Stimulated activated naive CD8-positive, alpha-beta T cell treated with anti-CD3 and anti-CD28 coated beads, Interleukin-15, Interleukin-2, amounts not matched to agents 100 ng/mL and 50 ng/mL, for 24 hours (primary cell): ENCODE data around the gene PPP1R17.

ENCODE experiments used
- H3K27ac Mint-ChIP-seq: one replicate; pipeline ENCODE4 v1.8.0; 2021; ENCODE audit warnings: mild to moderate bottlenecking, mixed read lengths
- H3K27me3 Mint-ChIP-seq: one replicate; pipeline ENCODE4 v1.8.0; 2021; ENCODE audit warnings: mixed read lengths
- H3K36me3 Mint-ChIP-seq: one replicate; pipeline ENCODE4 v1.8.0; 2021; ENCODE audit warnings: low read depth, mixed read lengths
- H3K4me1 Mint-ChIP-seq: one replicate; pipeline ENCODE4 v1.8.0; 2021; ENCODE audit warnings: low read depth, mixed read lengths
- H3K4me3 Mint-ChIP-seq: one replicate; pipeline ENCODE4 v1.8.0; 2021; ENCODE audit warnings: mild to moderate bottlenecking, mixed read lengths
- H3K9me3 Mint-ChIP-seq: one replicate; pipeline ENCODE4 v1.8.0; 2021; ENCODE audit warnings: mixed read lengths

The PPP1R17 gene

DNA sequence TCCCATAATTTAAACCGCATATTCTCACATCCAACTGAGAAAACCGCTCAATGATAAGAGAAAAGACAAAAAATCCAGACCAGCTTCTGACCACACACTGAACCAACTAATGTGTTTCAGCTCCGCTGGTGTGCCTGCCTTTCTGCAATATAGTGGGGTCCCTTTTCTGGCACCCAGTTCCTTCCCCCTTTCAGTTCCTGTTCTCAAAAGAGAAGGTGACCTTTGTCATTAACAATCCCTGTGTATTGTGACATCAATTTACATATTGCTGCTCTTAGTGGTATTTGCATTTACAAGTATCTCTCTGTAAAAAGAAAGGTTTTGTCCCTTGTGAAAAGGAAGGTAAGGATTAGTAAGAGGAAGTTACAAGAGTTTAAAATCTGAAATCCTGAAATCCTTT lies 1.4 kb downstream of the PPP1R17 start:
- no peak overlapping the region for H3K4me3 Mint-ChIP-seq
- no peak overlapping the region for H3K27ac Mint-ChIP-seq
- peaks cover 4% of the 10 kb centered on the region for H3K9me3 Mint-ChIP-seq
- H3K4me1 Mint-ChIP-seq, result no peaks in the 10 kb centered on the region
- no peaks in the 10 kb centered on the region for H3K36me3 Mint-ChIP-seq
- H3K27me3 Mint-ChIP-seq, result no peaks in the 10 kb centered on the region

DNA sequence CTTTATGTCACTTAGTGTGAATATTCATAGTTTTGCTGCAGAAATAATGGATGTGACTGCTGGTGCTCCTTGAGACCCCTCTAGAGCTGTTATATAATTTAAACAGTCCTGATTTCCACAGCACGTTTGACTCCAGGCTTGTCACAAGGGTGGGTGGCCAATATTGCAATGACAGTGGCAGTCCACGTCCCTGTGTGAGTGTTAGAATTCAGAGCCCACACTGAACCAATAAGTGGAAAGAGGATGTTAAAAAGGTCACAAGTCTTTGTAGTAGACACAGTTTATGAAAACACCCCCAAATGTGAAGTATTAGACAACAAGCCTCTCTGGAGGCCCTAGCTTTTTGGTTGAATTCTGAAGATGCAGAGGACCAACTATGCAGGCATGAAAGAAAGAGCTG lies 2.0 kb downstream of the PPP1R17 start:
- Mint-ChIP-seq H3K36me3 (no peaks in the 10 kb centered on the region), H3K9me3 (peaks cover 4% of the 10 kb centered on the region), H3K27me3 (no peaks in the 10 kb centered on the region), H3K27ac (no peak overlapping the region), H3K4me3 (no peak overlapping the region), H3K4me1 (no peaks in the 10 kb centered on the region)

DNA sequence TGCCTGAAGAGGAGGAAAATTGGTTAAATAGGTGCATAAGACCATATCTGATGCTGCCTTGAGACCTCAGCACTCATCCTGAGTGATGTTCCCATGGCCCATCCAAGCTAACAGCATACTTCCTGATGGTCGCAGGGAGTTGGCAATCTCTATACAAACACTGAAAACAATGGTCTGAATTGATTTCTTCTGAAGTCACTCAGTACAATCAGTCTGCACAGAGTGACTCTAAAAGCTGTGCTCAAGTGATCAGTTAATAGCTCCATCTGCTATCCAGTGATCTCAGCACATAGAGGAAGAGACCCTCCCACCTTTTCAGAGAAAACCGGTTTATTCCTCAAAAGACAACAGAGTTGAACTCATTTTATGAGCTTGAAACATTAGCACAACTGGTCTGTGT lies 3.9 kb downstream of the PPP1R17 start:
- Mint-ChIP-seq H3K9me3 (peaks cover 4% of the 10 kb centered on the region), H3K27ac (no peak overlapping the region), H3K36me3 (no peaks in the 10 kb centered on the region), H3K4me1 (no peaks in the 10 kb centered on the region), H3K4me3 (no peak overlapping the region), H3K27me3 (no peaks in the 10 kb centered on the region)

DNA sequence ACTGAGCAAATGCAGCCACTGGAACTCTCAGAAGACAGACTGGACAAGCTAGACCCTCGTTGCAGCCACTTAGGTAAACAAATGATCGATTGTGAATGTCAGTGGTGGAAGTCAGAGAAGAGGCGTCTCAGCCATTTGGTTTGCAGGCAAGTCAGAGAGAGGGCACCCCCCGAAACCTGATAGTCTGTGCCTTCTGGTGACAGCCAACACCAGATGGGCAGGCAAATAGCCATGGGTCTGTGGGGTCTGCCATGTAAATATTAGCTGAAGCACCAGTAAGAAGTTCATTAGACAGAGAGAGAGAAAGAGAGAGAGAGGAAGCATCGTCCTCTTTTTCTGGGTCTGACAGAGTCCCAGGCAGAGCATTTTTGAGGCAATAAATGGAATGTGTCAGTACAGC lies 5.4 kb downstream of the PPP1R17 start:
- Mint-ChIP-seq H3K27ac (no peak overlapping the region), H3K36me3 (no peaks in the 10 kb centered on the region), H3K4me3 (no peak overlapping the region), H3K27me3 (no peaks in the 10 kb centered on the region), H3K4me1 (no peaks in the 10 kb centered on the region), H3K9me3 (no peaks in the 10 kb centered on the region)

GRCh38 chr7:31692871-31693270 lies 5.9 kb downstream of the PPP1R17 start:
- H3K4me3 Mint-ChIP-seq, result no peak overlapping the region
- H3K4me1 Mint-ChIP-seq, result no peaks in the 10 kb centered on the region
- H3K9me3 Mint-ChIP-seq, result no peaks in the 10 kb centered on the region
- no peaks in the 10 kb centered on the region for H3K27me3 Mint-ChIP-seq
- no peaks in the 10 kb centered on the region for H3K36me3 Mint-ChIP-seq
- no peak overlapping the region for H3K27ac Mint-ChIP-seq

GRCh38 chr7:31695859-31696614 lies 9.0 kb downstream of the PPP1R17 start:
- Mint-ChIP-seq H3K4me1 (no peaks in the 10 kb centered on the region), H3K27me3 (no peaks in the 10 kb centered on the region), H3K9me3 (peaks cover 2% of the 10 kb centered on the region), H3K36me3 (no peaks in the 10 kb centered on the region), H3K27ac (no peak overlapping the region), H3K4me3 (no peak overlapping the region)

GRCh38 chr7:31699050-31699449 lies 12.0 kb downstream of the PPP1R17 start:
- Mint-ChIP-seq H3K27ac (no peak overlapping the region), H3K27me3 (no peaks in the 10 kb centered on the region), H3K4me3 (no peak overlapping the region), H3K36me3 (no peaks in the 10 kb centered on the region), H3K4me1 (no peaks in the 10 kb centered on the region), H3K9me3 (peaks cover 4% of the 10 kb centered on the region)

DNA sequence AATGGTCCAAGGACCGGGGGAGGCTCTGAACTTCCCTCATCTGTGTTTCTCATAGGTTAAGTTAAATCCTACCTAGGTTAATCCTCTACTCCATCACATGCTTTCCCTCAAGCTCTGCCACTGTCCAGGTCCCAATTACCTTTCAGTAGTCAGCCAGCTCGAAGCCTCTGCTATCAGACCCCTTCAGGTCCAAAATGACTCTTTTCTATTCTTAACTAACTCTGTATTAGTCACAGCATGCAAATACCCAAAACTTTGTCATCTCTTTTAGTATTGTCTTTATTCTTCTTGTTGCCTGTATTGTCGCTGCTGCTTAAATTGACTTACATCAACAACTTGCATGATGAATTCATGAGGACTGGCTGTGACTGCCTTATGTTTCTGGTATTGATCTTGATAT lies 15.3 kb downstream of the PPP1R17 start:
- H3K27ac Mint-ChIP-seq, result no peak overlapping the region
- H3K4me3 Mint-ChIP-seq, result no peak overlapping the region
- no peaks in the 10 kb centered on the region for H3K4me1 Mint-ChIP-seq
- peaks cover 4% of the 10 kb centered on the region for H3K9me3 Mint-ChIP-seq
- H3K36me3 Mint-ChIP-seq, result no peaks in the 10 kb centered on the region
- H3K27me3 Mint-ChIP-seq, result no peaks in the 10 kb centered on the region

DNA sequence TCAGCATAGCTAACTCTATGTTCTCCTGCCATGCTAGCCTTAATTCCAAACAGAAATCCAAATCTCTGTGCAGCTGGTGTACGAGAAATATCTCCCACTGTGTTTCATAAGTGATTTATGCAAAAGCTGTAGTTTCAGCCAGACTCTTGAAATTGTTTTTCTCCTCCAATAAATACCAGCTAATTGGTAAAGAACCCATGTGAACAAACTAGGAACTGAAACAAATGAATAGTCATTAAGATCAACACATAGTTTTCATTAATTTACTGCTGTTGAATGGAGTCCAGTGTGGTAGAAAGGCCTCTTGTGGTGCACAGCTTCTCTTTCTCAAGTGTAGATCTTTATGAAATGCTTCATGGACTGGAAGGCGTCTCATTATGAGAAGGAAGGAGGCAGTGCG lies 18.4 kb downstream of the PPP1R17 start:
- H3K4me3 Mint-ChIP-seq, result no peak overlapping the region
- no peaks in the 10 kb centered on the region for H3K36me3 Mint-ChIP-seq
- H3K27ac Mint-ChIP-seq, result no peak overlapping the region
- peaks cover 4% of the 10 kb centered on the region for H3K9me3 Mint-ChIP-seq
- no peaks in the 10 kb centered on the region for H3K27me3 Mint-ChIP-seq
- no peaks in the 10 kb centered on the region for H3K4me1 Mint-ChIP-seq

- no peak overlapping the region for H3K27ac Mint-ChIP-seq
- no peak overlapping the region for H3K4me3 Mint-ChIP-seq
- H3K4me1 Mint-ChIP-seq, result no peaks in the 10 kb centered on the region
- no peaks in the 10 kb centered on the region for H3K9me3 Mint-ChIP-seq
- no peaks in the 10 kb centered on the region for H3K36me3 Mint-ChIP-seq
- no peaks in the 10 kb centered on the region for H3K27me3 Mint-ChIP-seq
Measured at GRCh38 chr7:31707089-31707488, 20.1 kb downstream of the PPP1R17 start.

- Mint-ChIP-seq H3K4me3 (no peak overlapping the region), H3K4me1 (no peaks in the 10 kb centered on the region)
Measured at GRCh38 chr7:31710171-31710570, 23.2 kb downstream of the PPP1R17 start.

GRCh38 chr7:31716355-31716754 lies 29.3 kb downstream of the PPP1R17 start:
- no peaks in the 10 kb centered on the region for H3K4me1 Mint-ChIP-seq
- no peak overlapping the region for H3K27ac Mint-ChIP-seq
- H3K36me3 Mint-ChIP-seq, result no peaks in the 10 kb centered on the region
- H3K4me3 Mint-ChIP-seq, result no peak overlapping the region
- no peaks in the 10 kb centered on the region for H3K9me3 Mint-ChIP-seq
- no peaks in the 10 kb centered on the region for H3K27me3 Mint-ChIP-seq

More at GRCh38 chr7:31710171-31710570, 23.2 kb downstream of the PPP1R17 start:
- no peaks in the 10 kb centered on the region for H3K27me3 Mint-ChIP-seq
- no peak overlapping the region for H3K27ac Mint-ChIP-seq
- H3K36me3 Mint-ChIP-seq, result no peaks in the 10 kb centered on the region
- no peaks in the 10 kb centered on the region for H3K9me3 Mint-ChIP-seq

DNA sequence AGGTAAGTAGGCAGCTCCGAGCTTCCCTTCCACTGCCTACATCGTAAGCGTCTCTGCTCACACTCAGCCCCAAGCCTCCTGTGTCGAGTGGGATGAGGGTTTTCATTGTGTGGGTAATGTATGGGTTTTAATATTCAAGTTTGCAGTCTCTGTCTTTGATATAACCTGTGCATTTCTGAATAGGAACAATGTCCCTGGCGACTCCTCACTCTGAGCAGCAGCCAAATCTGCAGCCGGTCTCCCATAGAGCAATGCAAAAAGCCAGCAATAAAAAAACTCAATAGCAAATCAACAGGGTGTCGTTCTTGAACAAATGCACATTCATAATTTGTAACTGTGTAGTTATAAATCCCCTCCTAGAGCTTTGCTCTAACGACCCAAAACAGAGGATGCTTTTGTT lies 33.4 kb downstream of the PPP1R17 start:
- Mint-ChIP-seq H3K9me3 (no peaks in the 10 kb centered on the region), H3K27me3 (no peaks in the 10 kb centered on the region), H3K27ac (no peak overlapping the region)

GRCh38 chr7:31724696-31725095 lies 37.7 kb downstream of the PPP1R17 start:
- Mint-ChIP-seq H3K27ac (no peak overlapping the region), H3K36me3 (no peaks in the 10 kb centered on the region), H3K9me3 (no peaks in the 10 kb centered on the region), H3K27me3 (no peaks in the 10 kb centered on the region), H3K4me3 (no peak overlapping the region), H3K4me1 (no peaks in the 10 kb centered on the region)

More for the DNA sequence above, 33.4 kb downstream of the PPP1R17 start:
- Mint-ChIP-seq H3K4me3 (no peak overlapping the region), H3K4me1 (no peaks in the 10 kb centered on the region), H3K36me3 (no peaks in the 10 kb centered on the region)

- H3K27me3 Mint-ChIP-seq, result no peaks in the 10 kb centered on the region
- H3K4me1 Mint-ChIP-seq, result no peaks in the 10 kb centered on the region
- no peaks in the 10 kb centered on the region for H3K9me3 Mint-ChIP-seq
- no peaks in the 10 kb centered on the region for H3K36me3 Mint-ChIP-seq
- H3K4me3 Mint-ChIP-seq, result no peak overlapping the region
- no peak overlapping the region for H3K27ac Mint-ChIP-seq
Measured at GRCh38 chr7:31729195-31729804, 42.3 kb downstream of the PPP1R17 start.

DNA sequence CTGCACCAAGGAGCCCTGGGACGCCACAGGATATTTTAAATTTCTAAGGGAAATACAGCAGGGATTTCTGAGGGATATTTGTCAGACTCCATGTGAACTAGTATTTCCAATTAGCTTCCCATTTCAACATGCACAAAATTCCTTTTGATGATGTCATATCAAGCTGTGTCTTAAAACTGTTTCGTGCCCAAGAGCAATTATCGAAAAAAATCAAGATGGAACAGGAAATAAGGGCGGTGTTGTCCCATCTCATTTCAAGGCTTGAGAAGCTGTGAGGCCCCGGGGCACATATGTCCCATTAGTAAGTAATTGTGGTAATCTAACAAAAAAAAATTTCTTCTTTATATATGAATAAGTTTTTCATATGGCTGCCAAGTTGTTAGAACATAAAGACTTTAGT lies 47.4 kb downstream of the PPP1R17 start:
- Mint-ChIP-seq H3K36me3 (no peaks in the 10 kb centered on the region), H3K9me3 (no peaks in the 10 kb centered on the region), H3K27me3 (no peaks in the 10 kb centered on the region), H3K4me1 (no peaks in the 10 kb centered on the region), H3K27ac (no peak overlapping the region), H3K4me3 (no peak overlapping the region)
